NOMO-1 treated with dmso at 0.1 percent for 144 hours (cell line): ENCODE measurements around the gene LYG1.
"Not testable (repeated sequence)": the region's sequence is repeated elsewhere in the genome, so short reads cannot be mapped to it uniquely, and the experiment has no call there.

ENCODE experiments used
- DNase-seq: peaks from one replicate; lab custom pipeline; 2025; ENCODE audit not compliant: unreplicated experiment; lab: John Stamatoyannopoulos, UW

Gene LYG1

DNA sequence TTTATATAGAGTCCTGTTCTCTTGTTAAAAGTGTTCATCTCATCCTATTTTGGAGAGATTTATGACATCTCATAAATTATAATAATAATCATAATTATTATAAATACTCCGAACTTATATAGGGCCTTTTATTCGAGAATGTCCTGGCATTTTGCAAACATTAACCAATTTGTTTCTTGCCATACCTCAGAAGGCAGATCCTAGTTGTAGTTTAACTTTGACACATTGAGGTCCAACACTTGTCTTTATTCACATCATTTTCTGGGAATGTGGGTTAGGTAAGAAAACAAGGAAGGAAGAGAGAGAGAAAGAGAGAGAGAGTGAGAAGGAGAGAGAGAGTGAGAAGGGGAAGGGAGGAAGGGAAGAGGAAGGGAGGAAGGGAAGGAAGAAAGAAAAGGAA is at the start of gene LYG1:
LYG1 (minus strand) TSS at position 101 of the 400 bp plus-strand sequence. CDS start 5,527 bp downstream, outside the sequence.
- DNase-seq = not testable (repeated sequence)

DNA sequence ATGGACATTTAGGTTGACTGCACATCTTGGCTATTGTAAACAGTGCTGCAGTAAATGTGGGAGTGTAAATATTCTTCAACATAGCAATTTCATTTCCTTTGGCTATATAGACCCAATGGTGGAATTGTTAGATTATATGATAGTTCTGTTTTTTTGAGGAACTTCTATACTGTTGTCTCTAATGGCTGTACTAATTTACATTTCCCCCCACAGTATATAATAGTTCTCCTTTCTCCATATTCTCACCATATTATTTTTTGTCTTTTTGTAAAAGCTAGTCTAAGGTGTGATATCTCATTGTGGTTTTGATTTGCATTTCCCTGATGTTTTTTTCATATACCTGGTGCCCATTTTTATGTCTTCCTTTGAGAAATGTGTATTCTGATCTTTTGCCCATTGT is 49.2 kb upstream of the LYG1 start:
- no peak for DNase-seq

DNA sequence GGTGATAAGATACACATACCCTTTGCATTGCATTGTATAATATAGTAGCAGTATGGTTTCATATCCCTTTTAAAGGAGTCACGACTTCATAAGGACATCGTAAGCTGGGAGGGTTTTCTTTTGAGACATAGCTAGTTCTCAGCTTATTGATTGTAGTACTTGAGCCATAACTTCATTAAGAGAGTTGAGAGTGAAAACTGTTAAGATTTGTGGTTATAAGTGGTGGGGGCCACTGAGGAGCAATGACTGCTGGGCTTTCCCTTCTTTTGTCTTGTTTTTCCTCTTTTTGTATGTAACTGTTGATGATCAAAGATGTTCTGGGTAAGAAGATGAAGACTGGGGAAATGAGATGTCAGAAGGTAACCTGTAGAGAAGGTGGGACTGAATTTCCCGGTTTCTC is 47.2 kb upstream of the LYG1 start:
- no peak for DNase-seq

DNA sequence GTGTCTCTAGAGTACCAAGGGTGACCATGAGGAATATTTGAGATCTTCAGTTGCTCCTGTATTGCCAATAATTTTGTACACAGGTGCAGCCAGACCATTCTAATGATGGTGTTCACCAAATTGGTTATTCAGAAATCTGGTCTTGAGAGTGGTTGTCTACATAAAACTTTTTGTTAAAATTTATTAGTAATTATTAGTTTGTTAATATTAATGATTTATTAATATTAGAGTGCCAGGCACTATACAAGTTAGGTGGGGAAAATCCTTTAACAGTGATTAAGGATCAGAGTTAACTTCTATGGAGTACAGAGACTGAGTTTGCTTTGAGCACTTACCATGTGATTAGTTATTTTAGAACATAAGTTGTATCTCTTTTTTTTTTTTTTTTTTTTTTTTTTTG is 45.2 kb upstream of the LYG1 start:
- no peak for DNase-seq

DNA sequence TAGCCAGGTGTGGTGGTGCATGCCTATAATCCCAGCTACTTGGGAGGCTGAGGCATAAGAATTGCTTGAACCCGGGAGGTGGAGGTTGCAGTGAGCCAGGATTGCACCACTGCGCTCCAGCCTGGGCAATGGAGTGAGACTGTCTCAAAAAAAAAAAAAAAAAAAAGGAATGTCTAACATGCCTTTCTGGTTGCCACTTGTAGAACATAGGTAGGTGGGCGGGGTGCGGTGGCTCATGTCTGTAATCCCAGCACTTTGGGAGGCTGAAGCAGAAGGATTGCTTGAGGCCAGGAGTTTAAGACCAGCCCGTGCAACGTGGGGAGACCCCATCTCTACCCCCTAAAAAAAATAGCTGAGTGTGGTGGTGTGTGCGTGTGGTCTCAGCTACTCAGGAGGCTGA is 44.4 kb upstream of the LYG1 start:
- DNase-seq = not testable (repeated sequence)

DNA sequence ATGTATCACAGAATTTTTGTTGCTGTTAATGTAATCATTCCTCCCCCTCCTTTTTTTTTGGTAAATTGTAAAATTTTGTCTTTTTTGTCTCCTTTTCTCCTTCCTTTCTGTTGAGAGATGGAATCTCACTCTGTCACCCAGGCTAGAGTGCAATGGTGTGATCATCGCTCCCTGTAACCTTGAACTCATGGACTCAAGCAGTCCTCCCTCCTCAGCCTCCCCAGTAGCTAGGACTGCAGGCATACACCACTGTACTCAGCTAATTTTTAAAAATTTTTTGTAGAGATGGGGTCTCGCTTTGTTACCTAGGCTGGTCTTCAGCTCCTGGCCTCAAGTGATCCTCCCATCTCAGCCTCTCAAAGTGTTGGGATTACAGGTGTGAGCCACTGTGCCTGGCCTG is 41.5 kb upstream of the LYG1 start:
- no peak for DNase-seq

DNA sequence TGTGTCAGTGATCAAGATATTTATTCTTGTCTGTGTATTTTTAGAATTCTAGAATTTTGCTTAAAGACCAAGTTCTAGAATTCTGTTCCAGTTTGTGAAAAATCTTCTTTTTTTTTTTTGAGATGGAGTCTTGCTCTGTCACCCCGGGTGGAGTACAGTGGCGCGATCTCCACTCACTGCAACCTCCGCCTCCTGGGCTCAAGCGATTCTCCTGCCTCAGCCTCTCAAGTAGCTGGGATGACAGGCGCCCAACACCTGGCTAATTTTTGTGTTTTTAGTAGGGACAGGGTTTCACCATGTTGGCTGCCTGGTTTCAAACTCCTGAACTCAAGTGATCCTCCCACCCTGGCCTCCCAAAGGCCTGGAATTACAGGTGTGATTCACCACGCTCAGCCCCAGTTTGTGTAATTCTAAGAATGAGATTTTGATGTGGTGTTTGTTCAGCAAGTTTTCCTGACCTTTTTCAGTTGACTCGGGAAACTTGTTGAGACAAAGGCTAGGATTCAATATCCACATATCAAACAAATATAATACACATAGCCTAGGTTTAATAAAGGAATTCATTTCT is 39.8 kb upstream of the LYG1 start:
- DNase-seq = no peak

DNA sequence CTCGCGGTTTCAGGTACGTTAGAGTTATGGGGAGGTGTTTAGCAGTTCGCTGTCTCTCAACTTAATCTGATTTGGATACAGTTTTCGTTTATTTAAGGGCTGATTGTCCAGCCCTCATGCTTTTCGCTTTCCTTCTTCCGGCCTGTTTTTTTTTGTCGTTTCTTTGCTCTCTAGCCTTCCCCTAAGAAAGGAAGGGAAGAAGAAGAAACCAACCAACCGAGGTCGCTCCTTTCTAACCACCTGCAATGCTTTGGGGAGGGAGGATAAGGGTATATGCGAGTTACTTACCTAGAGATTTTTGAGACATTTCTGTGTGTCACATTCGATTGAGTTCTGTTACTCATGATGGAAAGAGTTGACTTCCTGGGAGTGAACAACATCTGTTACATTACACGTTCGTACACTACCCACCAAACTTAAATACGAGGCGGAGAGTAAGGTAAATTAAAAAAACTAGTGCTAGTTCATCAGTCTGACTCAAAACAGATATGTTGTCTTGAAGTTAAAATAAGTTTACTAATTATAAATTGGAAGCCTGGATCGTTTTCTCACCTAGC is 37.1 kb upstream of the LYG1 start:
- no peak for DNase-seq

DNA sequence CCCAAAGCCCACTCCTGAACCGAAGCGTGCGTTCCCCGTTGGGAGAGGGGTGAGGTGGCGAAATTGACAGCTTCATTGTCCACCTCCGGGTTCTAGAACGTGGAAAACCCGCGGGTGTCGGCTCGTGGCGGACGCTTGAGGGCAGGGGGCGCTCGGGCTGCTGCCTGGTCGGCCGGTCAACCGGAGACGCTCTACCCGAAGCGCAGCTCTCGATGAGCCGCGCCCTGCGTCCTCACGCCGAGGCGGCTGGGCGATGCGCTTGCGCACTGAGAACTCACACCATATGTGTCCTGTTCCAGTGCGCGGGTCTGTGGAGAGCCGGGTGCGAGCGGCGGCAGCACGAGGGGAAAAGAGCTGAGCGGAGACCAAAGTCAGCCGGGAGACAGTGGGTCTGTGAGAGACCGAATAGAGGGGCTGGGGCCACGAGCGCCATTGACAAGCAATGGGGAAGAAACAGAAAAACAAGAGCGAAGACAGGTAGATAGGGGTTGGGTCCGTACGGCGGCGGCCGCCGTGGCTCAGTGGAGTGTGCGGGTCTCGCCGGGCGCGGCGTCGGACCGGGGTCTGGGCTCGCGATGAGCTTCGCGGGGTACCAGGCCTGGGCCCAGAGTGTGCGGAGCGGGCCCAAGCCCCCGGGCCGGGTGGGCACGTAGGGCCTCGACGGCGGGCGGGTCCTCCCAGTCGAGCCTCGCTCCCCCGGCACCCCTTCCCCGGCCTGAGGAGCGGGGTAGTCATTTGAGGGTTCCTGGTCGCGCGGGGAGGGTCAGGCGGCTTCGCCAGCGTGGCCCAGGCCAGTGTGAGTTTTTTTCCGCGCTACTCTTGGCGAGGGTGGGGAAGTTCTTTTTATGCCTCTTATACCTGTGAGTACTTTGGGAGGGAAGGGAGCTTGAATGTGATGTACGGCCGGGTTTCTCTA is 36.4 kb upstream of the LYG1 start, which contains the start of gene EIF5B:
EIF5B (plus strand) TSS at position 277 of the 916 bp plus-strand sequence; CDS start at position 443, 166 bp downstream.
- peak; percentile 85 for DNase-seq

DNA sequence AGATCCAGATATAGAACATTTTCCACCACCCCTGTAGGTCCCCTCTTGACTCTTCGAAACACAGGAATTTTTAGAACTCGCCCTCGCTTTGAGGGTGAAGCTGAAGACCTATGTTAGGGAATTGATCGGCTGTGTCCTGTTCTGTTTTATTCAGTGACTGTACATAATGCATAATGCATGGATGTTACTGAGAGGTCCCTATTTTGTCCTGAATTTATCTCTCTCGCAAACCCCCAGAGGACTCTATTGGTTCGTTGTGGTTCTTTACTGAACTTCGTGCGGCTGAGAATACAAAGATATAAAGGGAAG is 35.8 kb upstream of the LYG1 start:
- DNase-seq = no peak

DNA sequence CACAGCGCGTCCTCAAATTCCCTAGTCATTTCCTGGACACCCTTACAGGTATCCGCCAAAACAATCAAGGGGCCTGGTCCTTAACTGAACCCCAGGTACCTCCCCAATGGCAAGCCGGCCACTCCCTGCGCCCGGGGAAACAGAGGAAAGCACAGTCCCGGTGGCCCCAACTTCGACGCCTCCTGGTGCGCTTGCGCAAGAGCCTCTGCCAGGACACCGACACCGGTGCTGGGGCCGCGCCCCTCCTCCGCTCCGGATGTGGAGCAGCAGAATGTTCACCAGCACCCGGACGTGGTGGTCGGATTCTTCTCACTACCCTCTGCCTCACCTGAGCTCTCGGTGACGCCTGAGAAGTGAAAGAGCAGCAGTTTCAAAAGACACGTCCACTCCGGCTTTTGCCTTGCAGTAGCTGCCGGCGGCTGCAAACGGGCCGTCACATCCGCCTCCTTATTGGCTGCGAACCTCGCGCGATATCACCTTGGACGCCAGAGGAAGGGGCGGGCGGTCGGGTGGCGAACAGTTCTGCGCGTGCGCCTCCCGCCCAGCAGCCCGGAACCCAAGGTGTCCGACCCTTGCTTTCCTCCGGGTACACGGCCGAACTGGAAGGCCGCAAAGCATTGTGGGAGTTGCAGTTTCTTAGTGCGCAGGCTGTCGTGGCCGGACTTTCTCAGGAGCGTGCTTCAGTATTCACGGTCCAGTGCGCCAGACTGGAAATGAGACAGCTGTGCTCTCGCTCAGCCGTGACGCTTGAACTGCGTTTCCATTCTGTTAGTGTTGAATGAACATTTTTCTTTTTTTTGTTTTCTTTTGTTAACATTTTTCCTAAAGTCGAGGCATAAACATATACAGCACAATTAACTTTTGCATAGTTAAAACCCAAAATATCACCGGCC is 35.2 kb upstream of the LYG1 start, which contains the start of gene TXNDC9:
TXNDC9 (minus strand) TSS at position 423 of the 893 bp plus-strand sequence. CDS start 3,123 bp downstream, outside the sequence.
- DNase-seq = peak; percentile 99

DNA sequence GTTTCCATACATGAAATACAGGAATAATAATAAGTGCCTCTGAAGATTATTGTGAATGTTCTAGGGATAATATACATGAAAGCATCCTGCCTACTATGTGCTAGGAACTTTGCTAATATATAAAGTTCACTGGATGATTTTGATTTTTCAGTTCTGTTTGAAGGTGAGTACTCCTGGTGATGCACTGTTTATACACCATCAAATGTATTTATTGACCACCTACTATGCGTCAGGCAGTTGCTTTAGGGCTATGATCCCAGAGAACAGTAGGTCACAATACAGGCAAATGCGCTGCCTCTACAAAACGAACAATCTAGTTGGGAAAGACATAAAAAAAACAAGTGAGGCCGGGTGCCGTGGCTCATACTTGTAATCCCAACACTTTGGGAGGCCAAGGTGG is 24.4 kb upstream of the LYG1 start:
- DNase-seq = no peak

DNA sequence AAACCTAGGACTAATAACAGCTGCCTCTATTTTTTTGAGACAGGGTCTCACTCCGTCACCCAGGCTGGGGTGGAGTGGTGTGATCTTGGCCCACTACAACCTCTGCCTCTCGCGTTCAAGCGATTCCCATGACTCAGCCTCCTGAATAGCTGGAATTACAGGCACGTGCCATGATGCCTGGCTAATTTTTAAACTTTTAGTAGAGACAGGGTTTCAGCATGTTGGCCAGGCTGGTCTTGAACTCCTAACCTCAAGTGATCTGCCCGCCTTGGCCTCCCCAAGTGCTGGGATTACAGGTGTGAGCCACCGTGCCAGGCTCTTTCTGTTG is 16.8 kb upstream of the LYG1 start:
- not testable (repeated sequence) for DNase-seq

DNA sequence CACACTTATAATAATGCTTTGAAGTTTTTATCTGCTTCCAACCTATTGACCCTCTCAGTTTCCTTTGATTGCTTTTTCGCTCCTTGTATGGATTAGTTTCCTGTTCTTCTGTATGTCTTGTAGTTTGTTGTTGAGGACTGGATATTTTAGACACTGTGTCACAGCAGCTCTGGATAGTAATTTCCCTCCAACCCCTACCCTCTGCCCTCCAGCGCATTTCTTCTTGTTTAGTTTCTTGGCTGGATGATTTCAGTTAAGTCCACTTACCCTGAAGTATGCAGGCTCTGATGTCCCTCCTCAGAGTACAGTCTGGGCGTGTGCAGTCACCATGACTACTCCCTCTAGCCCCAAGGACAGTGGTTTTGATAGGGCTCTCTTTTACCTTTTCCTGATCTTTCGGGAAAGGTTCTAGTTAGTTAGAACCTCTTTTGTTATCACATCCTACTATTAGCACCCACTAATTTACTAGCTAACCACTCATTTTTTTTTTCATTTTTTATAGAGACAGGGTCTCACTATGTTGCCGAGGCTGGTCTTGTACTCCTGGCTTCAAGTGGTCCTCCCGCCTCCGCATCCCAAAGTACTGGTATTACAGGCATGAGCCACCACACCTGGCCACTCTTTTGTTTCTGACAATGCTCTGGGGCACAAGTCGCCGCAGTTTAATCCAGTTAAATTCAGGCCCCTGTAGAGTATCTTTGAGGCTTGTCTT is 16.3 kb upstream of the LYG1 start:
- DNase-seq = no peak

DNA sequence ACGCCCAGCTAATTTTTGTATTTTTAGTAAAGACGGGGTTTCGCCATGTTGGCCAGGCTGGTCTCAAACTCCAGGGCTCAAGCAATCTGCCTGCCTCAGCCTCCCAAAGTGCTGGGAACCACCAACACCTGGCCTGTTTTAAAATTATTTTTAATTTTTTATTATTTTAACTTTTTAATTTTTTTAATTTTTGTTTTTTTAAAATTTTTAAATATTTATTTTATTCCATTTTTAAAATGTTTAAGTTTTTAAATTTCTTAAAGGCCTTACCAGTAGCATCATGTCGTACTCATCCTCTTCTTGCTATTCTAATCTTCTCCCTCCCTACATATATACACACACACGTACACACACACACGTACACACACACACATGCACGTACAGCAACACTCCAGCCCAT is 1.4 kb downstream of the LYG1 start:
- DNase-seq = no peak

DNA sequence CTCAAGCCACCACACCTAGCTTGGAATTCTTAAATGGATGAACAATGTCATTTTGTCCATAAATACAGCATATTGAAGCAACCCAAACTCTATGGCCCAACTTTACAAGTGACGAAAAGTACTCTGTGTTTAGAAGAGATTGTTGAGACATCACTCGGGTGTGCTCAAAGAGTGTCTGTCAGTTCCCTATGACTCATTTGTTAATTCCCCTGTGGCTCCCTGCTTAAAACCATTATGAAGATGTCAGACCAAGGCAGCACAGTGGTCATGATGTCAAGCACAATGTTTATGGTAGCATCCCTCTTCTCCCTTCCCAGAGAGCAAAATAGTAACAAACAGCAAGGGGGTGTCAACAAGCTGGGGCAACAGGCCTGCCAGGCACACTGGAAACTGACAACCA is 3.0 kb downstream of the LYG1 start:
- DNase-seq = no peak

DNA sequence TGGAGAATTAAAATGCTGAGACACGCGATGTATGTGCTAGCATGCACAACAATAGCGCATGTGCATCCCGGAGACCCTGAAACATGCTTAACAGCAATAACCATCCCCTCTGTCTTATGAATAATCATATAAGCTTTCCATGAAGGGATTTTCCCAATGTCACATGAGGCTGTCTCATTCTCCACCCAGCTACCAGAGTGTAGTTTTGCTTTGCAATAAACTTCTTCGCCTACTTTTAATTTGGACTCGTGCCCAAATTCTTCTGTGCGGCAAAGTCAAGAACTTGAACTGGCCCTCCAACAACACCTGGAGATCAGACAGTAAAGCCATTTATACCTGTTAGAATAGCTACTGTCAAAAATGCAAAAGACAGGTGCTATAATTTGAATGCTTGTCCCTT is 15.5 kb downstream of the LYG1 start:
- no peak for DNase-seq

DNA sequence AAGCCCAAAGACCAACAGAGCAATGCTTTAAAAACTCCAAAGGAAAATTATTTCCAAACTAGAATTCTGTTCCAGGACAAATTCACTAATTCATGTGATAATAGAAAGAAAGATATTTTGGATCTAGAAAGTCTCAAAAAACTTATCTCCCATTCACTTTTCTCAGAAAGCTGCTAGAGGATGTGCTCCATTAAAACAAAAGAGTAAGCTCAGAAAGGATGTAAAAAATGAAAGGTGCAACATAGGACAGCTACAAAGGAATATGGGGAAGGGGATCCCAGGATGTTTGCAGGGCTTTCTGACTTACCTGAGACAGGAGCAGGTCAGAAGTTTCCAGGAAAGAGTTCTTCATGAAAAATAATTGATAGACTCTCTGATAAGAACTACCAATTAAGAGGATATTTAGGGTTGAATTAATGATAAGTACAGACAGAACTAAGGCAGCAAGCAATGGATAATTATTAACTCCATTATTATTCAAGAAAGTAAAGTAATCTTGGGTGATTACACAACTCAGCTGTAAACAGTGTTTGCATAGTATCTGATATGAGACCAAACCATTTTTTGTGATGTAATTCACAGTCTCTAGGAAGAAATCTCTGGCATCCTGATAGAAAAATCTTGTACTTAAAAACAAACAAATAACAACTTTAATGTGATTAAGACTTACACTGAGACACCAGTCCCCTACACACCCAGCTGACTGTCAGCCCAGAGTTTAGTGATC is 20.9 kb downstream of the LYG1 start:
- DNase-seq = no peak

DNA sequence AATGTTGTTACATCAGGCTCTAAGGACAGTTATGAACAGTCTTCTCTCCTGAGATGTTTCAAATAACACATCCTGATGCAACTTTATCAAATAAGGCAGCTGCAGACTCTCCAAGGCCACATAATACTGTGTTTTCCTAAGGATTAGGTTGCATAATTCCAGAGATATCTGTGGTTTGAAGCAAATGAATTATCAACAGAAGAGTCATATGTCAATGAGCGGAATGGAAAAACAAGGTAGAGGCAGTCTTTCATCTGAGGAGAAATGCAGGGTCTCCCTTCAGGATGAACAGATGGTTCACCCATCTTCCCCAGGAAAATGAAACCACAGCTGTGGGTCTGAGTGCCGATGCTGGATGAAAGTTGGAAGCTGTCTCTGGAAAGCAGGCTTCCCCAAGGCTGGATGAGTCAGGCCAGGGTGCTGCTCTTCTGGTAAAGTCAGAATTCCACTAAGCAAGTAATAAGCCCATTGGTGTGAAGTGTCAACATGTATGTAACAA is 22.2 kb downstream of the LYG1 start:
- DNase-seq = no peak
